Esophagus muscularis mucosa (tissue), 4 donors: Measurements from ENCODE around the gene NPS. TPM values are rescaled to one million over a fixed set of nuclear protein-coding genes. Genes with fewer than 3 reads are reported as not detected.

ENCODE experiments used
- DNase-seq: peaks from one replicate; pipeline ENCODE4 v3.0.0-alpha.2; 2017; ENCODE audit errors: extremely low spot score
- H3K27ac ChIP-seq, 4 donors: fragments of 200-600 bp; sonication (generic); replicated peaks in 1 of 4; 1 replicate in 3 of 4; 2 replicates in 1 of 4; pipeline ENCODE4 v1.5.1; 2016 to 2019; ENCODE audit warnings: mild to moderate bottlenecking in 1 of 4
- H3K27me3 ChIP-seq, 4 donors: fragments of 200-600 bp; sonication (generic); one replicate each; pipeline versions ENCODE4 v1.5.1 to v1.6.0; 2016 to 2019
- H3K36me3 ChIP-seq, 4 donors: fragments of 200-600 bp; sonication (generic); one replicate each; pipeline ENCODE4 v1.5.1; 2016 to 2019
- H3K4me1 ChIP-seq, 4 donors: fragments of 200-600 bp; sonication (generic); one replicate each; pipeline ENCODE4 v1.5.1; 2016 to 2019
- H3K4me3 ChIP-seq, 4 donors: fragments of 200-600 bp; sonication (generic); 1 replicate in 2 of 4; 2 replicates in 2 of 4; pipeline ENCODE4 v1.5.1; 2016 to 2019; ENCODE audit warnings: mild to moderate bottlenecking in 4 of 4, moderate library complexity in 1 of 4
- H3K9me3 ChIP-seq, 4 donors: fragments of 200-600 bp; sonication (generic); 1 replicate in 3 of 4; 2 replicates in 1 of 4; pipeline ENCODE4 v1.5.1; 2016 to 2019
- EP300 ChIP-seq: sonication (generic); formaldehyde crosslinking; IDR thresholded peaks from one replicate; pipeline ENCODE4 v1.6.1; 2017; ENCODE audit warnings: antibody characterized with exemption
- POLR2A ChIP-seq: fragments of 450-650 bp; IDR thresholded peaks from one replicate; pipeline ENCODE4 v1.6.1; 2017; ENCODE audit warnings: antibody characterized with exemption, moderate library complexity, mild to moderate bottlenecking, low read depth
- POLR2AphosphoS5 ChIP-seq, 2 donors: sonication (generic); formaldehyde crosslinking; IDR thresholded peaks; one replicate each; pipeline ENCODE4 v1.6.1; 2017; ENCODE audit warnings: antibody characterized with exemption in 2 of 2
- WGBS: methylation state at CpG from one replicate; pipeline ENCODE4 v1.1.5; 2018; 5-methylcytosine and 5-hydroxymethylcytosine counted together
- intact Hi-C: fragments of 100-400 bp; cut with DNase I; formaldehyde crosslinking; loops from one replicate; pipeline ENCODE4 v1.15.1; 2023
- total RNA-seq, 4 donors: library from RNA; depleted of rRNA; stranded (reverse); fragments of >200 nt; gene quantifications; one replicate each; pipeline versions ENCODE4 v1.1.0 to v1.2.1, GENCODE V29; 2016
- TF ChIP-seq, protein P1 (sequence below), 3 experiments: fragments of 200-600 bp in 2 of 3; fragments of 450-650 bp in 1 of 3; sonication (generic) in 2 of 3; IDR thresholded peaks; one replicate each; pipeline ENCODE4 v1.5.1; 2017 to 2019; ENCODE audit warnings: antibody characterized with exemption in 3 of 3, mild to moderate bottlenecking in 2 of 3, moderate library complexity in 1 of 3

Gene NPS
- total RNA-seq, 4 donors from 2014 or later = not detected

DNA sequence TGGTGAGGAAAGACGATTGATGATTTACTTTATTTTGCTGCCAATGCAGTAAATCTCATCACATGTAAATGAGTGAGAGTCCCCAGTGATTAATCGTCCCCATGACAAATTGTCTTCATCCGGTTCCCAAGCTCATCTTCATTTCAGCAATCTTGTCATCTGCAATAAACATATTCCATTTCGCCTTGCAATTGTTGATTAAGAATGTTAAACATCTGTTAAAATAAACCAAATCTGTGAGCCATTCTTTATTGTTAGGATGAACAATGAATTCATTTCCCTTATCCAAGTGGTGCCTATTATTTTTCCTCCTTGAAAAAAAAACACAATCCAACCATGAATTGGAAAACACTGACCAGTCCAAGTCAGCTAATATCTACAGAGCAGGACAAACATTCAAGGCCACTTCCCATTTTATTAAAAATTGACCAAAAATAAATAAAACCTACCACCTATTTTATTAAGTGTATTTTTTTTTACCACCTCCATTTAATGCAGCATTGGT, 36.5 kb downstream of the NPS start:
- TF ChIP-seq POLR2A (no peak), POLR2AphosphoS5 (IDR thresholded peaks at IDR 0.05) (no peak), EP300 (no peak)
- TF ChIP-seq, protein P1, sequence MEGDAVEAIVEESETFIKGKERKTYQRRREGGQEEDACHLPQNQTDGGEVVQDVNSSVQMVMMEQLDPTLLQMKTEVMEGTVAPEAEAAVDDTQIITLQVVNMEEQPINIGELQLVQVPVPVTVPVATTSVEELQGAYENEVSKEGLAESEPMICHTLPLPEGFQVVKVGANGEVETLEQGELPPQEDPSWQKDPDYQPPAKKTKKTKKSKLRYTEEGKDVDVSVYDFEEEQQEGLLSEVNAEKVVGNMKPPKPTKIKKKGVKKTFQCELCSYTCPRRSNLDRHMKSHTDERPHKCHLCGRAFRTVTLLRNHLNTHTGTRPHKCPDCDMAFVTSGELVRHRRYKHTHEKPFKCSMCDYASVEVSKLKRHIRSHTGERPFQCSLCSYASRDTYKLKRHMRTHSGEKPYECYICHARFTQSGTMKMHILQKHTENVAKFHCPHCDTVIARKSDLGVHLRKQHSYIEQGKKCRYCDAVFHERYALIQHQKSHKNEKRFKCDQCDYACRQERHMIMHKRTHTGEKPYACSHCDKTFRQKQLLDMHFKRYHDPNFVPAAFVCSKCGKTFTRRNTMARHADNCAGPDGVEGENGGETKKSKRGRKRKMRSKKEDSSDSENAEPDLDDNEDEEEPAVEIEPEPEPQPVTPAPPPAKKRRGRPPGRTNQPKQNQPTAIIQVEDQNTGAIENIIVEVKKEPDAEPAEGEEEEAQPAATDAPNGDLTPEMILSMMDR (IDR thresholded peaks at IDR 0.05) = no peak
- peaks cover 0 to 14% (median 0%) of the 10 kb centered on the region in 4 donors for H3K27me3 ChIP-seq
- no peak overlapping the region for H3K27ac ChIP-seq
- WGBS = 55% methylated on average over 4 of the region's 4 CpGs
- intact Hi-C loops = no loop called here
- H3K9me3 ChIP-seq = peaks cover 0 to 8% (median 6%) of the 10 kb centered on the region in 4 donors
- no peaks in the 10 kb centered on the region for H3K4me1 ChIP-seq
- no peak overlapping the region for H3K4me3 ChIP-seq
- DNase-seq = no peak
- no peaks in the 10 kb centered on the region for H3K36me3 ChIP-seq

- no peaks in the 10 kb centered on the region for H3K36me3 ChIP-seq
- H3K4me1 ChIP-seq = no peaks in the 10 kb centered on the region
- intact Hi-C loops = no loop called here
- DNase-seq = no peak
- H3K27ac ChIP-seq = no peak overlapping the region
- H3K4me3 ChIP-seq = no peak overlapping the region
- H3K9me3 ChIP-seq = peaks cover 0 to 8% (median 6%) of the 10 kb centered on the region in 4 donors
- TF ChIP-seq POLR2AphosphoS5 (IDR thresholded peaks at IDR 0.05) = no peak
- TF ChIP-seq, protein P1 (IDR thresholded peaks at IDR 0.05) = no peak
- no peak for TF ChIP-seq EP300
- no peak for TF ChIP-seq POLR2A
- WGBS = 38% methylated on average over 4 of the region's 4 CpGs
- peaks cover 0 to 11% (median 0%) of the 10 kb centered on the region in 4 donors for H3K27me3 ChIP-seq
These were observed 38.7 kb downstream of the NPS start for GRCh38 chr10:127587668-127588365.

GRCh38 chr10:127592586-127592985, 43.5 kb downstream of the NPS start:
- no peaks in the 10 kb centered on the region for H3K36me3 ChIP-seq
- intact Hi-C loops = no loop called here
- H3K4me1 ChIP-seq = no peaks in the 10 kb centered on the region
- H3K27ac ChIP-seq = no peak overlapping the region
- H3K4me3 ChIP-seq = no peak overlapping the region
- DNase-seq = no peak
- 84% methylated on average over 7 of the region's 7 CpGs for WGBS
- no peak for TF ChIP-seq POLR2A
- no peak for TF ChIP-seq EP300
- TF ChIP-seq, protein P1 (IDR thresholded peaks at IDR 0.05) = no peak
- TF ChIP-seq POLR2AphosphoS5 (IDR thresholded peaks at IDR 0.05) = no peak
- H3K9me3 ChIP-seq = no peaks in the 10 kb centered on the region
- peaks cover 0 to 11% (median 0%) of the 10 kb centered on the region in 4 donors for H3K27me3 ChIP-seq

- intact Hi-C loops = no loop called here
- H3K4me1 ChIP-seq = no peaks in the 10 kb centered on the region
- H3K27me3 ChIP-seq = peaks cover 0 to 5% (median 0%) of the 10 kb centered on the region in 4 donors
- H3K27ac ChIP-seq = no peak overlapping the region
- peak; percentile 87 for DNase-seq
- H3K36me3 ChIP-seq = no peaks in the 10 kb centered on the region
- WGBS = 39% methylated on average over 10 of the region's 11 CpGs
- H3K4me3 ChIP-seq = no peak overlapping the region
- no peaks in the 10 kb centered on the region for H3K9me3 ChIP-seq
- TF ChIP-seq POLR2A = no peak
- TF ChIP-seq, protein P1 (IDR thresholded peaks at IDR 0.05) = no peak
- no peak for TF ChIP-seq EP300
- TF ChIP-seq POLR2AphosphoS5 (IDR thresholded peaks at IDR 0.05) = no peak
These were observed 51.4 kb downstream of the NPS start for GRCh38 chr10:127600479-127600878.

Other genes with a start within 250 kb of the NPS start
- gene FOXI2, start 187.9 kb downstream of the NPS start, total RNA-seq = under 1 TPM; 0.13 to 0.42 (median 0.17) TPM